Measurements from ENCODE around the gene PDE3B.

GRCh38 chr11:14860511-14860910 lies 216.9 kb downstream of the PDE3B start:
- TF ChIP-seq CSDC2 (CRISPR knock-in tag; IDR thresholded peaks at IDR 0.05) (no peak), RARB (CRISPR knock-in tag; IDR thresholded peaks at IDR 0.05) (no peak), ARNTL (CRISPR knock-in tag; IDR thresholded peaks at IDR 0.05; ENCODE audit: borderline replicate concordance, low read depth) (no peak), ZNF70 (CRISPR knock-in tag; IDR thresholded peaks at IDR 0.05) (no peak), BACH2 (CRISPR knock-in tag; IDR thresholded peaks at IDR 0.05; ENCODE audit: borderline replicate concordance) (no peak), SNAI2 (CRISPR knock-in tag; IDR thresholded peaks at IDR 0.05) (no peak), OSR1 (CRISPR knock-in tag; IDR thresholded peaks at IDR 0.05) (no peak), ZNF8 (CRISPR knock-in tag; IDR thresholded peaks at IDR 0.05) (no peak)
- TF ChIP-seq, protein P1, sequence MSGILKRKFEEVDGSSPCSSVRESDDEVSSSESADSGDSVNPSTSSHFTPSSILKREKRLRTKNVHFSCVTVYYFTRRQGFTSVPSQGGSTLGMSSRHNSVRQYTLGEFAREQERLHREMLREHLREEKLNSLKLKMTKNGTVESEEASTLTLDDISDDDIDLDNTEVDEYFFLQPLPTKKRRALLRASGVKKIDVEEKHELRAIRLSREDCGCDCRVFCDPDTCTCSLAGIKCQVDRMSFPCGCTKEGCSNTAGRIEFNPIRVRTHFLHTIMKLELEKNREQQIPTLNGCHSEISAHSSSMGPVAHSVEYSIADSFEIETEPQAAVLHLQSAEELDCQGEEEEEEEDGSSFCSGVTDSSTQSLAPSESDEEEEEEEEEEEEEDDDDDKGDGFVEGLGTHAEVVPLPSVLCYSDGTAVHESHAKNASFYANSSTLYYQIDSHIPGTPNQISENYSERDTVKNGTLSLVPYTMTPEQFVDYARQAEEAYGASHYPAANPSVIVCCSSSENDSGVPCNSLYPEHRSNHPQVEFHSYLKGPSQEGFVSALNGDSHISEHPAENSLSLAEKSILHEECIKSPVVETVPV (CRISPR knock-in tag; IDR thresholded peaks at IDR 0.05) = no peak

All from SK-N-SH treated with all-trans-retinoic acid at 6 μM for 48 hours (cell line).